Endothelial cell of umbilical vein (primary cell): ENCODE results near the gene ANKAR. TPM values are rescaled to one million over a fixed set of nuclear protein-coding genes. Genes with fewer than 3 reads are reported as not detected.

Source experiments
- BruUV-seq: library from RNA; stranded (reverse); fragments of 400-500 nt; replicated peaks from 2 replicates; lab custom pipeline; 2021; lab: Mats Ljungman, UMichigan
- CTCF ChIA-PET: fragments of 300-600, 350-600 bp; sonication (Branson Sonifier 250); formaldehyde crosslinking; loops from one replicate; lab custom pipeline; 2021; ENCODE audit warnings: antibody characterized with exemption, inconsistent platforms; lab: Charles Lee
- POLR2A ChIA-PET: fragments of 300-600, 350-600 bp; sonication (Branson Sonifier 250); formaldehyde crosslinking; loops from one replicate; lab custom pipeline; 2021; ENCODE audit warnings: antibody characterized with exemption, inconsistent platforms; lab: Charles Lee
- DNase-seq: peaks from one replicate; pipeline ENCODE4 v3.0.0-alpha.2; 2011; ENCODE audit warnings: low read depth, low spot score
- FAIRE-seq: peaks from 2 replicates; lab custom pipeline; 2011; peaks lifted over from hg19 to GRCh38; lab: Jason Lieb, UNC
- H2AFZ ChIP-seq: 2 replicates; pipeline ENCODE4 v1.6.0; 2012; ENCODE audit warnings: low read depth, low read length, control low read depth, inconsistent platforms
- H3K27ac ChIP-seq: 2 replicates; pipeline ENCODE4 v1.5.1; 2011; ENCODE audit warnings: low read depth, mild to moderate bottlenecking, control low read depth, low read length, moderate library complexity; ENCODE audit not compliant: insufficient read depth
- H3K27me3 ChIP-seq, 2 experiments: 2 replicates each; pipeline versions ENCODE4 v1.6.0 to v1.6.1; 2011; ENCODE audit warnings: low read length in 2 of 2, mixed read lengths in 1 of 2; ENCODE audit not compliant: control insufficient read depth in 2 of 2, insufficient read depth in 2 of 2
- H3K36me3 ChIP-seq, 2 experiments: 2 replicates in 1 of 2; 3 replicates in 1 of 2; pipeline ENCODE4 v1.5.1; 2011; ENCODE audit warnings: low read length in 2 of 2, mild to moderate bottlenecking in 1 of 2, moderate library complexity in 1 of 2; ENCODE audit not compliant: control insufficient read depth in 2 of 2, insufficient read depth in 2 of 2; ENCODE audit errors: extremely low read depth in 1 of 2
- H3K4me1 ChIP-seq: 3 replicates; pipeline ENCODE4 v1.5.1; 2011; ENCODE audit warnings: mild to moderate bottlenecking, low read length; ENCODE audit not compliant: control insufficient read depth, insufficient read depth; ENCODE audit errors: extremely low read depth
- H3K4me2 ChIP-seq: 2 replicates; pipeline ENCODE4 v1.6.1; 2011; ENCODE audit warnings: low read length, control low read depth, mixed read lengths; ENCODE audit not compliant: insufficient read depth
- H3K4me3 ChIP-seq, 3 experiments: fragments of 200-600 bp in 1 of 3; sonication (generic), shearing (Covaris generic) in 1 of 3; replicated peaks in 1 of 3; 2 replicates each; pipeline ENCODE4 v1.5.1; 2011 to 2016; ENCODE audit warnings: control low read depth in 3 of 3, low read length in 3 of 3, mild to moderate bottlenecking in 2 of 3, inconsistent platforms in 1 of 3, low read depth in 1 of 3, moderate library complexity in 1 of 3; ENCODE audit not compliant: insufficient read depth in 1 of 3
- H3K79me2 ChIP-seq: 2 replicates; pipeline ENCODE4 v1.6.0; 2012; ENCODE audit warnings: low read length, inconsistent platforms; ENCODE audit not compliant: control insufficient read depth, insufficient read depth
- H3K9ac ChIP-seq: replicated peaks from 2 replicates; pipeline ENCODE3; 2011; ENCODE audit warnings: low read length, control low read depth; ENCODE audit not compliant: insufficient read depth; ENCODE audit errors: extremely low read depth
- H3K9me1 ChIP-seq: replicated peaks from 3 replicates; pipeline ENCODE4 v1.6.0; 2011; ENCODE audit warnings: mild to moderate bottlenecking, low read length; ENCODE audit not compliant: control insufficient read depth, insufficient read depth; ENCODE audit errors: extremely low read depth
- H3K9me3 ChIP-seq: replicated peaks from 2 replicates; pipeline ENCODE4 v1.5.1; 2012; ENCODE audit warnings: low read length, inconsistent platforms; ENCODE audit not compliant: control insufficient read depth, insufficient read depth
- H4K20me1 ChIP-seq: replicated peaks from 2 replicates; pipeline ENCODE3; 2011; ENCODE audit warnings: mild to moderate bottlenecking, low read length; ENCODE audit not compliant: control insufficient read depth, insufficient read depth; ENCODE audit errors: extremely low read depth
- EZH2 ChIP-seq: IDR thresholded peaks from 2 replicates; pipeline ENCODE4 v1.6.1; 2012; ENCODE audit warnings: borderline replicate concordance, low read depth, mild to moderate bottlenecking, moderate library complexity, low read length, inconsistent platforms; ENCODE audit not compliant: severe bottlenecking
- FOS ChIP-seq: IDR thresholded peaks from 2 replicates; pipeline ENCODE4 v1.6.1; 2011; ENCODE audit warnings: mild to moderate bottlenecking, low read length, moderate library complexity, borderline replicate concordance; ENCODE audit not compliant: insufficient read depth
- GATA2 ChIP-seq: IDR thresholded peaks from 2 replicates; pipeline ENCODE4 v1.7.0; 2011; ENCODE audit warnings: low read depth, mild to moderate bottlenecking, moderate library complexity, mixed read lengths, low read length; ENCODE audit not compliant: insufficient read length, insufficient read depth
- JUN ChIP-seq: IDR thresholded peaks from 2 replicates; pipeline ENCODE4 v1.6.1; 2011; ENCODE audit warnings: borderline replicate concordance, low read depth; ENCODE audit not compliant: insufficient read length, insufficient read depth
- MYC ChIP-seq: IDR thresholded peaks from one replicate; pipeline ENCODE4 v1.6.1; 2011; ENCODE audit warnings: mild to moderate bottlenecking, low read depth, low read length
- POLR2A ChIP-seq: IDR thresholded peaks from 2 replicates; pipeline ENCODE4 v1.6.1; 2012; ENCODE audit warnings: low read depth, mild to moderate bottlenecking, control low read depth, low read length
- POLR2AphosphoS5 ChIP-seq: IDR thresholded peaks from 2 replicates; pipeline ENCODE4 v1.6.1; 2012; ENCODE audit warnings: low read depth, mild to moderate bottlenecking, control low read depth, low read length, moderate library complexity; ENCODE audit not compliant: insufficient read depth
- dilution Hi-C: fragments of 300-500 bp; cut with MboI; formaldehyde crosslinking; loops from one replicate; pipeline ENCODE4 v1.15.0; 2019; ENCODE audit warnings: low sequenced_read_pairs; ENCODE audit not compliant: extremely low pct_ligation_motif_present
- intact Hi-C: fragments of 100-400 bp; cut with micrococcal nuclease; formaldehyde crosslinking; loops from one replicate; pipeline ENCODE4 v1.10.0; 2022
- polyA plus RNA-seq, 4 experiments: library from polyadenylated mRNA; depleted of rRNA in 3 of 4; stranded (reverse) in 3 of 4; unstranded in 1 of 4; fragments of >200 nt; gene quantifications; 2 replicates each; pipeline versions ENCODE4 v1.2.1 to v1.2.3, GENCODE V29; 2011 to 2012; ENCODE audit warnings: missing spikeins in 1 of 4
- total RNA-seq: library from RNA; stranded (reverse); gene quantifications from 2 replicates; pipeline ENCODE4 v1.2.3, GENCODE V29; 2021
- TF ChIP-seq, protein P1 (sequence below), 2 donors: IDR thresholded peaks; 1 replicate in 1 of 2; 2 replicates in 1 of 2; pipeline ENCODE4 v1.5.1; 2011; ENCODE audit warnings: low read length in 2 of 2, mild to moderate bottlenecking in 2 of 2, moderate library complexity in 2 of 2, control low read depth in 1 of 2, inconsistent platforms in 1 of 2, low read depth in 1 of 2; ENCODE audit not compliant: insufficient read depth in 1 of 2; ENCODE audit errors: extremely low read depth in 1 of 2
- TF ChIP-seq, protein P2 (sequence below): IDR thresholded peaks from 2 replicates; pipeline ENCODE4 v1.6.1; 2011; ENCODE audit not compliant: insufficient read depth, insufficient read length

The ANKAR gene
- total and polyA plus RNA-seq, 2 donors (not counting 3 experiments of a cell fraction or from before 2014, with no cell fraction given), result 1.3 to 4.3 TPM

DNA sequence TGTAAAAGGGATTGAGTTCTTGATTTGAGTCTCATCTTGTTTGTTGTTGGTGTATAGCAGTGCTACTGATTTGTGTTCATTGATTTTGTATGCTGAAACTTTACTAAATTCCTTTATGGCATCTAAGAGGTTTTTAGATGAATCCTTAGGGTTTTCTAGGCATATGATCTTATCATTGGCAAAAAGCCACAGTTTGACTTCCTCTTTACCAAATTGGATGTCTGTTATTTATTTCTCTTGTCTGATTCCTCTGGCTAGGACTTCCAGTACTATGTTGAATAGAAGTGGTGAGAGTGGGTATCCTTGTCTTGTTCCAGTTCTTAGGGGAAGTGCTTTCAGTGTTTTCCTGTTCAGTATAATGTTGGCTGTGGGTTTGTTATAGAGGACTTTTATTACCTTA lies 4.8 kb downstream of the ANKAR start:
- CTCF ChIA-PET, result no interaction called here
- DNase-seq, result no peak

More for the DNA sequence above, 4.8 kb downstream of the ANKAR start:
- H3K27me3 ChIP-seq, result no peaks in the 10 kb centered on the region
- H3K36me3 ChIP-seq, result no peaks in the 10 kb centered on the region
- peaks cover 8% of the 10 kb centered on the region for H3K4me1 ChIP-seq
- FAIRE-seq, result no peak
- no peak overlapping the region for H3K4me3 ChIP-seq
- H3K9me1 ChIP-seq, result no peaks in the 10 kb centered on the region
- H2AFZ ChIP-seq, result no peak overlapping the region
- TF ChIP-seq GATA2, result no peak
- TF ChIP-seq MYC, result no peak
- TF ChIP-seq POLR2A, result no peak
- TF ChIP-seq, protein P1, sequence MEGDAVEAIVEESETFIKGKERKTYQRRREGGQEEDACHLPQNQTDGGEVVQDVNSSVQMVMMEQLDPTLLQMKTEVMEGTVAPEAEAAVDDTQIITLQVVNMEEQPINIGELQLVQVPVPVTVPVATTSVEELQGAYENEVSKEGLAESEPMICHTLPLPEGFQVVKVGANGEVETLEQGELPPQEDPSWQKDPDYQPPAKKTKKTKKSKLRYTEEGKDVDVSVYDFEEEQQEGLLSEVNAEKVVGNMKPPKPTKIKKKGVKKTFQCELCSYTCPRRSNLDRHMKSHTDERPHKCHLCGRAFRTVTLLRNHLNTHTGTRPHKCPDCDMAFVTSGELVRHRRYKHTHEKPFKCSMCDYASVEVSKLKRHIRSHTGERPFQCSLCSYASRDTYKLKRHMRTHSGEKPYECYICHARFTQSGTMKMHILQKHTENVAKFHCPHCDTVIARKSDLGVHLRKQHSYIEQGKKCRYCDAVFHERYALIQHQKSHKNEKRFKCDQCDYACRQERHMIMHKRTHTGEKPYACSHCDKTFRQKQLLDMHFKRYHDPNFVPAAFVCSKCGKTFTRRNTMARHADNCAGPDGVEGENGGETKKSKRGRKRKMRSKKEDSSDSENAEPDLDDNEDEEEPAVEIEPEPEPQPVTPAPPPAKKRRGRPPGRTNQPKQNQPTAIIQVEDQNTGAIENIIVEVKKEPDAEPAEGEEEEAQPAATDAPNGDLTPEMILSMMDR (IDR thresholded peaks at IDR 0.05; ENCODE audit: extremely low read depth in 1 of 2, insufficient read depth in 1 of 2, low read depth in 1 of 2, low read length in 2 of 2), result no peak
- no peak for TF ChIP-seq EZH2
- TF ChIP-seq POLR2AphosphoS5, result no peak
- TF ChIP-seq, protein P2, sequence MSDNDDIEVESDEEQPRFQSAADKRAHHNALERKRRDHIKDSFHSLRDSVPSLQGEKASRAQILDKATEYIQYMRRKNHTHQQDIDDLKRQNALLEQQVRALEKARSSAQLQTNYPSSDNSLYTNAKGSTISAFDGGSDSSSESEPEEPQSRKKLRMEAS, result no peak
- no peak for TF ChIP-seq FOS
- TF ChIP-seq JUN, result no peak
- no peaks in the 10 kb centered on the region for H3K79me2 ChIP-seq
- no peaks in the 10 kb centered on the region for H3K9me3 ChIP-seq
- no TSS peak for BruUV-seq
- intact Hi-C loops, result no loop called here
- POLR2A ChIA-PET, result no interaction called here
- H3K9ac ChIP-seq, result no peak overlapping the region
- dilution Hi-C loops, result no loop called here
- no peaks in the 10 kb centered on the region for H4K20me1 ChIP-seq
- no peak overlapping the region for H3K4me2 ChIP-seq
- H3K27ac ChIP-seq, result no peak overlapping the region
